ENCODE results near the gene GJD4.

GJD4 gene

GRCh38 chr10:35605191-35605590, at the start of gene GJD4:
Gene GJD4, plus strand, starts transcription at chr10:35605341. Its CDS starts 227 bp downstream, at chr10:35605568.
- H3K4me1 ChIP-seq (ENCODE audit: control insufficient read depth, low read length): peaks cover 7% of the 10 kb centered on the region
- peaks cover 5% of the 10 kb centered on the region for H3K27me3 ChIP-seq (ENCODE audit: control insufficient read depth, low read length)
- H3K4me3 ChIP-seq (ENCODE audit: low read length): no peak within 1 kb of the TSS
- no peaks in the 10 kb centered on the region for H3K9me3 ChIP-seq (ENCODE audit: control insufficient read depth, insufficient read depth, low read length)
- no peaks in the 10 kb centered on the region for H3K79me2 ChIP-seq (ENCODE audit: control insufficient read depth, low read length)
- no peaks in the 10 kb centered on the region for H4K20me1 ChIP-seq (ENCODE audit: control insufficient read depth, insufficient read depth, low read depth, low read length)
- H3K36me3 ChIP-seq (ENCODE audit: control insufficient read depth, low read length): no peaks in the 10 kb centered on the region
- H3K9me2 ChIP-seq (replicated peaks; ENCODE audit: control insufficient read depth, low read length): no peaks in the 10 kb centered on the region
- TF ChIP-seq CTCF (IDR thresholded peaks at IDR 0.05; ENCODE audit: low read depth, low read length, poor library complexity, severe bottlenecking) (no peak), EZH2phosphoT487 (IDR thresholded peaks at IDR 0.05; ENCODE audit: borderline replicate concordance, low read length) (no peak)
- H3K27ac ChIP-seq (ENCODE audit: low read depth, low read length): no peak within 1 kb of the TSS
- H3K4me2 ChIP-seq (ENCODE audit: low read length): no peak within 1 kb of the TSS
- H3F3A ChIP-seq (ENCODE audit: control insufficient read depth, insufficient read depth): no peaks in the 10 kb centered on the region

GRCh38 chr10:35555962-35556930, 48.9 kb upstream of the GJD4 start:
- TF ChIP-seq EZH2phosphoT487 (IDR thresholded peaks at IDR 0.05; ENCODE audit: borderline replicate concordance, low read length): no peak
- no peak for TF ChIP-seq CTCF (IDR thresholded peaks at IDR 0.05; ENCODE audit: low read depth, low read length, poor library complexity, severe bottlenecking)
- Histone ChIP-seq H3K27me3 (ENCODE audit: control insufficient read depth, low read length) (no peaks in the 10 kb centered on the region), H3K9me2 (replicated peaks; ENCODE audit: control insufficient read depth, low read length) (no peaks in the 10 kb centered on the region), H3K4me3 (ENCODE audit: low read length) (no peak overlapping the region), H3K36me3 (ENCODE audit: control insufficient read depth, low read length) (no peaks in the 10 kb centered on the region), H4K20me1 (ENCODE audit: control insufficient read depth, insufficient read depth, low read depth, low read length) (no peaks in the 10 kb centered on the region), H3K4me2 (ENCODE audit: low read length) (no peak overlapping the region), H3F3A (ENCODE audit: control insufficient read depth, insufficient read depth) (no peaks in the 10 kb centered on the region), H3K4me1 (ENCODE audit: control insufficient read depth, low read length) (peaks cover 18% of the 10 kb centered on the region), H3K79me2 (ENCODE audit: control insufficient read depth, low read length) (no peaks in the 10 kb centered on the region), H3K27ac (ENCODE audit: low read depth, low read length) (no peak overlapping the region), H3K9me3 (ENCODE audit: control insufficient read depth, insufficient read depth, low read length) (no peaks in the 10 kb centered on the region)

- H3K4me2 ChIP-seq (ENCODE audit: low read length): no peak overlapping the region
- H3K27ac ChIP-seq (ENCODE audit: low read depth, low read length): no peak overlapping the region
- H3K9me2 ChIP-seq (replicated peaks; ENCODE audit: control insufficient read depth, low read length): no peaks in the 10 kb centered on the region
- no peaks in the 10 kb centered on the region for H3K9me3 ChIP-seq (ENCODE audit: control insufficient read depth, insufficient read depth, low read length)
- H3K27me3 ChIP-seq (ENCODE audit: control insufficient read depth, low read length): no peaks in the 10 kb centered on the region
- H3K4me3 ChIP-seq (ENCODE audit: low read length): no peak overlapping the region
- no peak for TF ChIP-seq CTCF (IDR thresholded peaks at IDR 0.05; ENCODE audit: low read depth, low read length, poor library complexity, severe bottlenecking)
- TF ChIP-seq EZH2phosphoT487 (IDR thresholded peaks at IDR 0.05; ENCODE audit: borderline replicate concordance, low read length): no peak
- no peaks in the 10 kb centered on the region for H3K79me2 ChIP-seq (ENCODE audit: control insufficient read depth, low read length)
- H4K20me1 ChIP-seq (ENCODE audit: control insufficient read depth, insufficient read depth, low read depth, low read length): no peaks in the 10 kb centered on the region
- no peaks in the 10 kb centered on the region for H3F3A ChIP-seq (ENCODE audit: control insufficient read depth, insufficient read depth)
- H3K4me1 ChIP-seq (ENCODE audit: control insufficient read depth, low read length): peaks cover 18% of the 10 kb centered on the region
- no peaks in the 10 kb centered on the region for H3K36me3 ChIP-seq (ENCODE audit: control insufficient read depth, low read length)
Measured at GRCh38 chr10:35558276-35558675, 46.9 kb upstream of the GJD4 start.
